ENCODE measurements around the gene NBEAL2. TPM values are rescaled to one million over a fixed set of nuclear protein-coding genes. Genes with fewer than 3 reads are reported as not detected.

NBEAL2 gene
- total RNA-seq, 1 experiment from 2014 or later, result 50.7 TPM

- Histone ChIP-seq H3K79me2 (ENCODE audit: low read length) (peaks cover 11% of the 10 kb centered on the region), H3K4me3 (ENCODE audit: low read length) (no peak overlapping the region), H3K9me3 (ENCODE audit: low read length) (no peaks in the 10 kb centered on the region), H3K4me1 (ENCODE audit: insufficient read depth, low read length) (peaks cover 5% of the 10 kb centered on the region; the same call in 1 of the 2 replicates), H3F3A (ENCODE audit: low read length, unreplicated experiment) (no peaks in the 10 kb centered on the region), H3K9me2 (replicated peaks; ENCODE audit: low read length) (no peaks in the 10 kb centered on the region), H3K27ac (ENCODE audit: low read length) (no peak overlapping the region), H4K20me1 (ENCODE audit: low read length) (peaks cover 9% of the 10 kb centered on the region; the same call in 1 of the 2 replicates), H3K27me3 (ENCODE audit: low read length) (no peaks in the 10 kb centered on the region), H3K36me3 (ENCODE audit: low read depth, low read length) (peaks cover 17% of the 10 kb centered on the region; the same call in 1 of the 2 replicates), H3K4me2 (ENCODE audit: low read length) (no peak overlapping the region), H3K9ac (ENCODE audit: low read length) (no peak overlapping the region), H2AFZ (ENCODE audit: low read length) (no peak overlapping the region)
- TF ChIP-seq EZH2phosphoT487 (IDR thresholded peaks at IDR 0.05; ENCODE audit: borderline replicate concordance, low read length) (no peak), EZH2 (IDR thresholded peaks at IDR 0.05; ENCODE audit: low read length, unreplicated experiment) (no peak), CTCF (conservative IDR thresholded peaks at IDR 0.05; ENCODE audit: low read depth, low read length) (no peak)
- no peak for DNase-seq
- BruUV-seq (replicated peaks), result no TSS peak
- ChIA-PET POLR2A (ENCODE audit: unreplicated experiment) (no interaction called here), CTCF (no interaction called here)
- intact Hi-C loops (cut with micrococcal nuclease), result no loop called here
- no peak for ATAC-seq
Observed at GRCh38 chr3:47020311-47020710, 40.8 kb downstream of the NBEAL2 start.

- peaks cover 13% of the 10 kb centered on the region; the same call in 1 of the 2 replicates for H3K36me3 ChIP-seq (ENCODE audit: low read depth, low read length)
- H4K20me1 ChIP-seq (ENCODE audit: low read length), result peaks cover 11% of the 10 kb centered on the region; the same call in 1 of the 2 replicates
Observed at GRCh38 chr3:47022641-47023071, 43.2 kb downstream of the NBEAL2 start.

More at GRCh38 chr3:47022641-47023071, 43.2 kb downstream of the NBEAL2 start:
- Histone ChIP-seq H3K79me2 (ENCODE audit: low read length) (peaks cover 14% of the 10 kb centered on the region), H3K27ac (ENCODE audit: low read length) (no peak overlapping the region), H3K9me3 (ENCODE audit: low read length) (no peaks in the 10 kb centered on the region), H3K27me3 (ENCODE audit: low read length) (no peaks in the 10 kb centered on the region), H3F3A (ENCODE audit: low read length, unreplicated experiment) (no peaks in the 10 kb centered on the region), H3K4me2 (ENCODE audit: low read length) (no peak overlapping the region), H3K9ac (ENCODE audit: low read length) (no peak overlapping the region), H3K4me3 (ENCODE audit: low read length) (no peak overlapping the region), H3K9me2 (replicated peaks; ENCODE audit: low read length) (no peaks in the 10 kb centered on the region), H3K4me1 (ENCODE audit: insufficient read depth, low read length) (no peaks in the 10 kb centered on the region), H2AFZ (ENCODE audit: low read length) (no peak overlapping the region)
- BruUV-seq (replicated peaks), result no TSS peak
- no peak for TF ChIP-seq EZH2 (IDR thresholded peaks at IDR 0.05; ENCODE audit: low read length, unreplicated experiment)
- TF ChIP-seq EZH2phosphoT487 (IDR thresholded peaks at IDR 0.05; ENCODE audit: borderline replicate concordance, low read length), result no peak
- no peak for TF ChIP-seq CTCF (conservative IDR thresholded peaks at IDR 0.05; ENCODE audit: low read depth, low read length)
- peak; percentile 45 for DNase-seq
- ChIA-PET CTCF (interaction anchor here (1.0 kb wide), 1 partner anchor 99 kb away, joined by 4 read pairs; no protein-coding TSS in a partner anchor), POLR2A (ENCODE audit: unreplicated experiment) (no interaction called here)
- intact Hi-C loops (cut with micrococcal nuclease), result no loop called here
- peak; percentile 58 for ATAC-seq

All from PC-3 (cell line).